NOMO-1 (cell line): ENCODE data around the gene RFX5.
A peak's percentile ranks its signal among the peaks of the same experiment; 100 is the strongest.

Source experiments
- DNase-seq, 2 experiments: peaks; one replicate each; lab custom pipeline; 2025; ENCODE audit not compliant: unreplicated experiment in 2 of 2; lab: John Stamatoyannopoulos, UW

Gene RFX5

GRCh38 chr1:151325646-151326429, 21.2 kb downstream of the RFX5 start:
- no peak for DNase-seq

DNA sequence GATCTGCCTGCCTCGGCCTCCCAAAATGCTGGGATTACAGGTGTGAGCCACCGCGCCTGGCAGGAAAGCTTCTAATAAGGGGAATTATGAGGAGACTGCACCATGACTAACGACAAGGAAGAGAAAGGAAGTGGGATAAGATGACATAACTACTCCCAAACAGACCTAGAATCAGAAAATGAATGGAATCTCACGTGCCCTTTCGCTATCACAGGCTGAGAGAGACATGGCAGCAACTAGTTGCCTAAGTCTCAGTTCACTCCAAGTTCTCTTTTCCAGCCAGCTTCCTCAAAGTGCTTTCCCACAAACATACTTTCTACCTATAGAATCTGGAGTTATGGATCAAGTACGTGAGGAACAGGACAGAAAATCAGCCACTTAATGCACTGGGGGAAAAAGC, 21.8 kb downstream of the RFX5 start:
- DNase-seq, result no peak

DNA sequence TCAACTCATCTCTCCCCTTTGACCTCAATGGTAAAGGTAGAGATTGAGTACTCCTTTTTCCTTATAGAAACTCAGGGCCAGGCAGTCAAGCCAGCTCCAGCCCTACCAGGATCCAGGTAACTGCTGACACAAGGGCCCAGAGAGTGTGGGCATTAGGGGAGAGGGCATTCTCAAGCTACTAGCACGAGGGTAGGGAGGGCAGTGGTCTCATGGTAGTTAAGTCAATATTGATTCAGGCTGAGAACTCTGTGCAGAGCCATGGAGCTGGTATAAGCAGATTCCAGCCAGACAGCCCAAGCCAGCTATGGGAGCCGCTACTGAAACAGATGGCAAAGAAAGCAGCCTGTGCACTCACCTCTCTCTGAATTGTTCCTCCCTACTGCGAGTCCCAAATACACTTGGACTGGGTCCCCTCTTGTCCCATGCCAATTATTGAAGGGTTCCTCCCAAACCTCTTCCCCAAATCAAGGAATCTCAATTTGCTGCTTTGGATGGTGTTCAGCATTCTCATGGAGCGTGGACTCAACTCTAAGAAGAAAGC, 22.6 kb downstream of the RFX5 start:
- no peak for DNase-seq

DNA sequence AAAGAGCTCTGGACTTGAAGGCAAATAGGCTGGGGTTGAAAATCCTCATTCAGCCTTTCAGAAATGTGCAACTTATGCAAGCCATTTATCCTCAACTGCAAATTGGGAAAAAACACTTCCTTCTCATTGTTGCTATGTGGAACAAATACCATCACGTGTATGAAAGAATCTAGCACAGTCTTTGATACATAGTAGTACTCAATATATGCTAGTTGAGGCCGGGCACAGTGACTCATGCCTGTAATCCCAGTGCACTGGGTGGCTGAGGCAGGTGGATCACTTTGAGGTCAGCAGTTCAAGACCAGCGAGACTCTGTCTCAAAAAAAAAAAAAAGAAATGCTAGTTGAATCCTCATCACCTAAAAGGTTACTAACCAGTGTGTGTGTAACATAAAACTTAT, 28.1 kb downstream of the RFX5 start:
- no peak for DNase-seq

DNA sequence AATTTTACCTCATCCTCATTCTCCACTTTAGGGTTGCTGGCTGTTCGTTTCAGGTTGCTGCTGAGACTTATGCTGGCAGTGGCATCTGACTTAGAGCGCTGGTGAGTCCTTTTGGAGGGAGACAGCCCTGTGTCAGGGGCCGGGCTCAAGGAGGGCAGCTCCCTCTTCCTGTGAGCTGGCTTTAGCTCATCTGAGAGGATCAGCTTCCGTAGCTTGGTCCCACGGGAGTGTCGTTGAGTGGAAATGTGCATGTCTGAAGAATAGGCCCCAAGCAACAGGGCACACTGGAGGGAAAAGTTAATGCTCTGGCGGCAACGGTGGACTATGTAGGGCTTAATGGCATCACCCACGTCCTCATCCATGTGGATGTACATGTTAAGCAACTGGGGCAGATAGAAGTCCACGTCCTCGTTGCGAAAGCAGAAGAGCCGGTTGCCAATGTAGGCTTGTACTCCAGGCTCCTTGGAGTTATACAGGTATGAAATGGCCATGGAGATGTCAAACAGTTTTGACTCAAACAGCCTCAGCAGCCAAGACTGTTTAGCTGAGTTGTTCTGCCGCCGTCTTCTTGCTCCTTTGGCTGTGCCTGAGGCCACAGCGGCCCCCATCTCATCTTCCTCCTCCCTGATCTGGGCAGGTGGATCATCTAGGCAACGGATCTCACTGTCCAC, 31.4 kb downstream of the RFX5 start:
- no peak for DNase-seq

GRCh38 chr1:151314137-151314875, 32.7 kb downstream of the RFX5 start:
- DNase-seq, result no peak

- DNase-seq, result no peak
These were observed 33.6 kb downstream of the RFX5 start for GRCh38 chr1:151313501-151313900.

DNA sequence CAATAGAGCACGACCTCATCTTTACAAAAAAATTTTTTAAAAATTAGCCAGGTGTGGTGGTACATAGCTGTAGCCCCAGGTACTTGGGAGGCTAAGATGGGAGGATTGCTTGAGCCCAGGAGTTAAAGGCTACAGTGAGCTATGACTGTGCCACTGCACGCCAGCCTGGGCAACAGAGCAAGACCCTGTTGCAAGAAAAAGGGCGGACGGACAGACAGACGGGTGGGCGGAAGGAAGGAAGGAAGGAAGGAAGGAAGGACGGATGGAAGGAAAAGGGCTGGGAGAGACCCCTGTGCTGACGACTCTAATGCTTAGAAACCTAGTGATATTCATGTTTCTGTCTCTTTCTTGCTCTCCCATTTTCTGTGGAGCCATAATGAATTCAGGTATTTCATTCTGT, 34.2 kb downstream of the RFX5 start:
- no peak for DNase-seq

- DNase-seq, result no peak
These were observed 34.6 kb downstream of the RFX5 start for GRCh38 chr1:151312411-151312810.

- peak; percentile 55 to 92 for DNase-seq
These were observed 35.3 kb downstream of the RFX5 start for GRCh38 chr1:151311589-151312331.

DNA sequence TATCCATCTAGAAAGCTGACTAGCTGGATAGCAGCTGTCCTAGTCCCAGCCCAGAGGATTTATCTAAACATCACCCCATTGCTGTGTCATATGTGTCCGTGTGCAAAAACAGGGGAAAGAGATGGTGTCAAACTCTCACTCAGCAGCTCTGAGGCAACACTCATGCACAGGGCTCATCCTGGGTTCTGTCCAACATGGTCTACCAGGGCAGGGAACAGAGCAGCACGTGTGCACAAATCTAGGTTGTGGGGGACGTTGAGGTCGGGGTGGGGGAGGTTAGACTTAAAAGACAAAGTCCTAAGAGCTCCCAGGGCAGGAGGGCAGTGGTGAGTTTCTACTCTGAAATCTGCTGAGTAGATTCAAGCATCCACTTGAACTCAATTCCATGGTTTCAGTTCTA, 36.0 kb downstream of the RFX5 start:
- DNase-seq, result no peak

DNA sequence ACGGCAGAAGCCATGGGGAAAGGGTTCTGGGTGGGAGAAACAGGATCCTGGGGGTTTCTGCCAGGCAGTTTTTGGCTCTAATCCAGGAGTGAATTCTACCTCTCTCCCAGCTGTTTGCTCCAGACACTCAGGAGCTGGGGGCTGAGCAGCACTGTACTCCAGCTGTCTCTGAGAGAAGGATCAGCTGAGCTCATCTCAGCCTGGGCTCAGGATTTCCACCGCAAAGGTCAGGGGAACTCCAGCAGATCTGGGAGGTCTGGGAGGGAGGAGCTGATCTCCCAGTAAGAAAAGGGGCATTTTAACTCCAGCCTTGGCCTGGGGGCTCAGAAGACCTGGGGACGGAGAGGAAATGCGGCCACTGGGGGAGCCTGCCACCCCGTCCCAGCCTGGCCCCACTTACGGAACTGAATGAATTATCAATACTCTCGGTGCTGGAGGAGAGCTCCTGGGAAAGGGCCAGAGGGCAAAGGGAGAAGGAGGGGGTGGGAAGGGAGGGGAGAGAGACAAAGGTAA, 37.2 kb downstream of the RFX5 start:
- no peak for DNase-seq

GRCh38 chr1:151294742-151295462, 52.1 kb downstream of the RFX5 start:
- no peak for DNase-seq

- no peak for DNase-seq
These were observed 54.0 kb downstream of the RFX5 start for GRCh38 chr1:151293093-151293492.

DNA sequence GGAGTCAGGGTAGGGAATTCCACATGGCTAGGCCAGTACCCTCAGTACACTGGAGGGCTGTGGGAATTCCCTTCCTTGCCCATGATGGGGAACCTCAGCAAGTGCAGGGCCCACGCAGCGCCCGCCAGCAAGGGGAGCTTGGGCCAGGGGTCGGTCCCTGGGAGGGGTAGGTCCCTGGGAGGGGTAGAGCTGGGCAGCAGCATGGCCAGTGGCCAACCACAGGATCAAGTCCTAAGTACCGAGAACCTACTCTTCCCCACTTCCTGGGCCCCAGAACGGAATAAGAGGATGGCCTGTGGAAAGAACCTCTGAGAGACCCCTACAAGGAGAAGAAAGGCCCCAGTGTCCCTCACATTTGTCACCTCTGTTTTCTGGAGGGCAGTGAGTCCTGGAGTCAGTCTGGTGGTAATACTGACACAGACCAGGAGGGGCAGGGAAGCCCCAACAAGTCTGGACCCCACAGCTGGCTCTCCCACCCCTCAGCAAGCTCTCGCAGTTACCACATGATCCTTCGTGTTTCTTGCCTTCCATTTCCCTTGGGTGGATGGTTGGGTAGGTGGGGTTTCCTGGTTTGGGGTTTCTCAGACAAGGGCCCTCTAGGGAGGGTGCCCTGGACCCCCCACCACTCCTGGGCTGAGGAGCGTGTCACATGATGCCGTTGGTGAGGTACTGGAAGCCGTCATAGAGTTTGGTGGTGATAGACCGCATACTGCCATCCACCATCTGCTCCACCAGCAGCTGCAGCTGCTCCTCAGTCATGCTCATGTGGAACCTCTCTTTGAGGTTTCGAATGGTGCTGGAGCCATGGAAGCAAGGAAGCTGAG, 54.6 kb downstream of the RFX5 start:
- no peak for DNase-seq

- no peak for DNase-seq
These were observed 56.2 kb downstream of the RFX5 start for GRCh38 chr1:151290709-151291303.
